IPS-18a (cell line): ENCODE measurements around the gene CAMK2B.

Experiments used
- H3K27ac ChIP-seq: one replicate; pipeline ENCODE4 v1.5.1; 2013; ENCODE audit warnings: low read length
- H3K27me3 ChIP-seq: one replicate; pipeline ENCODE4 v1.6.1; 2013; ENCODE audit warnings: mild to moderate bottlenecking, low read length; ENCODE audit not compliant: control insufficient read depth, insufficient read depth
- H3K36me3 ChIP-seq: one replicate; pipeline ENCODE4 v1.6.1; 2013; ENCODE audit warnings: low read depth, low read length; ENCODE audit not compliant: control insufficient read depth
- H3K4me1 ChIP-seq: one replicate; pipeline ENCODE4 v1.6.1; 2013; ENCODE audit warnings: low read depth, low read length; ENCODE audit not compliant: control insufficient read depth
- H3K4me3 ChIP-seq: one replicate; pipeline ENCODE4 v1.5.1; 2013; ENCODE audit warnings: low read length
- H3K9ac ChIP-seq: one replicate; pipeline ENCODE4 v1.6.1; 2013; ENCODE audit warnings: mild to moderate bottlenecking, low read length, moderate library complexity
- H3K9me3 ChIP-seq: one replicate; pipeline ENCODE4 v1.6.1; 2013; ENCODE audit warnings: low read depth, low read length; ENCODE audit not compliant: control insufficient read depth

The CAMK2B gene

GRCh38 chr7:44288811-44289340 lies 36.5 kb downstream of the CAMK2B start:
- H3K36me3 ChIP-seq: no peaks in the 10 kb centered on the region
- H3K4me3 ChIP-seq: no peak overlapping the region
- H3K27ac ChIP-seq: no peak overlapping the region
- H3K9ac ChIP-seq: no peak overlapping the region
- H3K4me1 ChIP-seq: no peaks in the 10 kb centered on the region
- H3K27me3 ChIP-seq: no peaks in the 10 kb centered on the region
- H3K9me3 ChIP-seq: no peaks in the 10 kb centered on the region

DNA sequence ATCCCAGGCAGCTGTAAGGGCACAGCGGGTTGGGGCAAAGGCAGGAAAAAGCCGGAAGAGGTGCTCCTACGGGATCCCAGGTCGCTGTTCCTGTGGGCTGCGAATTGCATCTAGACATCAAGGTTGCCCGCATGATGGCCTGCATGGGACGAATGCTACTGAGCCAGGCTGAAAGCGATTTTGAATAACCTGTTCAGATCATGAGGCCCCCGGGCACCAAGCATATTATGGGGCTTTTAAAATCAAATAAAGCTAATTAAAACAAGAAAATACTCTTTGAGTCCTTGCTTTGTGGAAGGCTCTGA lies 37.1 kb downstream of the CAMK2B start:
- Histone ChIP-seq H3K9me3 (no peaks in the 10 kb centered on the region), H3K4me3 (no peak overlapping the region), H3K27me3 (no peaks in the 10 kb centered on the region), H3K27ac (no peak overlapping the region), H3K4me1 (no peaks in the 10 kb centered on the region), H3K36me3 (no peaks in the 10 kb centered on the region), H3K9ac (no peak overlapping the region)

- no peaks in the 10 kb centered on the region for H3K36me3 ChIP-seq
- no peaks in the 10 kb centered on the region for H3K4me1 ChIP-seq
- no peak overlapping the region for H3K27ac ChIP-seq
- H3K9ac ChIP-seq: no peak overlapping the region
- H3K9me3 ChIP-seq: no peaks in the 10 kb centered on the region
- no peak overlapping the region for H3K4me3 ChIP-seq
- no peaks in the 10 kb centered on the region for H3K27me3 ChIP-seq
Observed at GRCh38 chr7:44287488-44288380, 37.7 kb downstream of the CAMK2B start.

- no peaks in the 10 kb centered on the region for H3K36me3 ChIP-seq
- no peaks in the 10 kb centered on the region for H3K9me3 ChIP-seq
- no peak overlapping the region for H3K27ac ChIP-seq
- no peak overlapping the region for H3K9ac ChIP-seq
- H3K4me3 ChIP-seq: no peak overlapping the region
- no peaks in the 10 kb centered on the region for H3K27me3 ChIP-seq
- no peaks in the 10 kb centered on the region for H3K4me1 ChIP-seq
Observed at GRCh38 chr7:44286618-44287487, 38.5 kb downstream of the CAMK2B start.

DNA sequence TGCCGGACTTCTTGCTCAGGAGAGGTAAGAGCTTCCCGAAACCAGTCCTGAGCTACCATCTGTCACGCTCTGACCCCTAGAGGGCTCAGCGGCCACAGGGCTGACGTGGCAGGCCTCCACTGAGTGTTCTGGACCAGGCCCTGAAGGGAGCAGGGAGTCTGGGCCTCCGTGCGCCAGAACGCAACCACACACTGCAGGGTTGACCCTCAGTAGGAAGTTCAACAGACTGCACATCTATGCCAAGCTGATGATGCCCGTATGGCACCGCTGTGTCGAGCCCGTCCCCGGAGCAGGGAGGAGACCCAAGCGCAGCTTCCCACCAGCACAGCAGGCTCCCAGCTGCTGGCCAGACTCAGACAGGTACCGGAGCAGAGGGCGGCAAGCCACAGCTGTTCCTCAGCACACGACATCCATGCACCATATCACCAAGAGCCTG lies 39.2 kb downstream of the CAMK2B start:
- Histone ChIP-seq H3K9me3 (no peaks in the 10 kb centered on the region), H3K9ac (no peak overlapping the region), H3K27me3 (no peaks in the 10 kb centered on the region), H3K4me1 (no peaks in the 10 kb centered on the region), H3K27ac (no peak overlapping the region), H3K4me3 (no peak overlapping the region), H3K36me3 (no peaks in the 10 kb centered on the region)

- Histone ChIP-seq H3K27ac (no peak overlapping the region), H3K27me3 (no peaks in the 10 kb centered on the region), H3K4me1 (no peaks in the 10 kb centered on the region), H3K4me3 (no peak overlapping the region), H3K9ac (no peak overlapping the region), H3K9me3 (no peaks in the 10 kb centered on the region), H3K36me3 (no peaks in the 10 kb centered on the region)
Observed at GRCh38 chr7:44285561-44285960, 39.8 kb downstream of the CAMK2B start.

- no peaks in the 10 kb centered on the region for H3K4me1 ChIP-seq
- no peak overlapping the region for H3K27ac ChIP-seq
- no peaks in the 10 kb centered on the region for H3K36me3 ChIP-seq
- H3K9me3 ChIP-seq: no peaks in the 10 kb centered on the region
- no peak overlapping the region for H3K4me3 ChIP-seq
- H3K27me3 ChIP-seq: no peaks in the 10 kb centered on the region
- no peak overlapping the region for H3K9ac ChIP-seq
Observed at GRCh38 chr7:44284881-44285541, 40.4 kb downstream of the CAMK2B start.

DNA sequence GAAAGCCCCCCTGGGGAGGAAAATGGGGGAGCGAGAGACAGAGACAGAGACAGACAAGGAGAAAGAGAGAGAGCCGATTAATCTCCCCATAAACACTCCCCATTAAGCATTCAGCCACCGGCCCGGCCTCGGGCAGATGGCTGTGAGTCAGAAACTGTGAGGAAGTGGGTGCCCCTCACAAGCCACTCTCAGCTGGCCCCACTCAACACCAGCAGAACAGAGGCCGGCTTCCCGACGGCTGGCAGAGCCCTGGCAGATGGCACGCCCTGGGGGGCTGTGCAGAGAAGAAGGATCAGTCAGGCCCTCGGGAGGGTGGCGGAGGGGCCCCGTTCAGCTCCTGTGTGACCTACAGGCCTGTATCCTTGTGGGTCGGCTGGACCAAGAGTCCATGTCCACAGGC lies 41.2 kb downstream of the CAMK2B start:
- H3K36me3 ChIP-seq: no peaks in the 10 kb centered on the region
- H3K4me1 ChIP-seq: no peaks in the 10 kb centered on the region

GRCh38 chr7:44283381-44284211 lies 41.8 kb downstream of the CAMK2B start:
- no peak overlapping the region for H3K9ac ChIP-seq
- no peak overlapping the region for H3K4me3 ChIP-seq
- H3K27ac ChIP-seq: no peak overlapping the region
- no peaks in the 10 kb centered on the region for H3K9me3 ChIP-seq
- no peaks in the 10 kb centered on the region for H3K4me1 ChIP-seq
- no peaks in the 10 kb centered on the region for H3K27me3 ChIP-seq
- no peaks in the 10 kb centered on the region for H3K36me3 ChIP-seq

More for the DNA sequence above, 41.2 kb downstream of the CAMK2B start:
- Histone ChIP-seq H3K27ac (no peak overlapping the region), H3K4me3 (no peak overlapping the region), H3K9ac (no peak overlapping the region), H3K9me3 (no peaks in the 10 kb centered on the region), H3K27me3 (no peaks in the 10 kb centered on the region)

DNA sequence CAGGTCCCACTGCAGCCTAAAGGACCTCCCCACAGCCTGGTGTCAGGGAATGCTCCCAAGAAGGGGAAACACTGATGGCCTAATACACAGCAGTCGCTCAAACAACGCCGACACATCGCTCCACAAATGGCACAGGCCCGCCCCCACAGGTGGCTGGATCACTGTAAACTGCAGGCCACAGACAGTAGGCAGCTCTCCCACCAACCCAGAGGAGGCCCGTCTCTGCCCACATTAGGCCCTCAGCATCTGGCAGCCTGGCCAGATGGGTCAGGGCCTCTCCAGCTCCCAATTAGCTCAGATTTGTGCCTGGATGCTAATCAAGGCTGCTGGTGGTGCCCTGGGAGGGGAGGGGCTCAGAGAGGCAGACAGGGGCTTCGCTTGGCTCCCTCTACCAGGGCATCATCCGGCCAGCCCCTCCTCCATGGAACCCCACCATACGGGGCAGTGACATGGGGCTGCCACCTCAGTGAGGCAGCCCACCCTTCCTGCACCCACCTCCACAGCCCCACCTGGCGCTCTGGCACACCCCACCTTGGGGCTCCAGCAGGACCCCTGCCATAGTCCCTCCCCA lies 42.7 kb downstream of the CAMK2B start:
- H3K36me3 ChIP-seq: no peaks in the 10 kb centered on the region
- H3K27me3 ChIP-seq: no peaks in the 10 kb centered on the region
- no peaks in the 10 kb centered on the region for H3K4me1 ChIP-seq
- H3K9ac ChIP-seq: no peak overlapping the region
- no peak overlapping the region for H3K4me3 ChIP-seq
- H3K9me3 ChIP-seq: no peaks in the 10 kb centered on the region
- H3K27ac ChIP-seq: no peak overlapping the region
